ENCODE measurements around the gene KHDRBS2.

Gene KHDRBS2

GRCh38 chr6:62037445-62037844, 248.6 kb downstream of the KHDRBS2 start:
- DNase-seq (ENCODE audit: low read depth in 2 of 2, low spot score in 1 of 2) = no peak

- DNase-seq (ENCODE audit: low read depth in 2 of 2, low spot score in 1 of 2) = no peak
Observed at GRCh38 chr6:62035952-62036351, 250.1 kb downstream of the KHDRBS2 start.

GRCh38 chr6:62013719-62014118, 272.3 kb downstream of the KHDRBS2 start:
- DNase-seq (ENCODE audit: low read depth in 2 of 2, low spot score in 1 of 2) = no peak

- DNase-seq (ENCODE audit: low read depth in 2 of 2, low spot score in 1 of 2) = no peak
Observed at GRCh38 chr6:62009445-62009844, 276.6 kb downstream of the KHDRBS2 start.

GRCh38 chr6:61989616-61990015, 296.4 kb downstream of the KHDRBS2 start:
- no peak for DNase-seq (ENCODE audit: low read depth in 2 of 2, low spot score in 1 of 2)

- DNase-seq (ENCODE audit: low read depth in 2 of 2, low spot score in 1 of 2) = no peak
Observed at GRCh38 chr6:61980622-61981021, 305.4 kb downstream of the KHDRBS2 start.

GRCh38 chr6:61977947-61978346, 308.1 kb downstream of the KHDRBS2 start:
- DNase-seq (ENCODE audit: low read depth in 2 of 2, low spot score in 1 of 2) = no peak

GRCh38 chr6:61977099-61977498, 308.9 kb downstream of the KHDRBS2 start:
- DNase-seq (ENCODE audit: low read depth in 2 of 2, low spot score in 1 of 2) = no peak

- no peak for DNase-seq (ENCODE audit: low read depth in 2 of 2, low spot score in 1 of 2)
Observed at GRCh38 chr6:61959196-61959595, 326.8 kb downstream of the KHDRBS2 start.

- no peak for DNase-seq (ENCODE audit: low read depth in 2 of 2, low spot score in 1 of 2)
Observed at GRCh38 chr6:61953851-61954250, 332.2 kb downstream of the KHDRBS2 start.

GRCh38 chr6:61951586-61951985, 334.4 kb downstream of the KHDRBS2 start:
- no peak for DNase-seq (ENCODE audit: low read depth in 2 of 2, low spot score in 1 of 2)

GRCh38 chr6:61950811-61951210, 335.2 kb downstream of the KHDRBS2 start:
- no peak for DNase-seq (ENCODE audit: low read depth in 2 of 2, low spot score in 1 of 2)

GRCh38 chr6:61949971-61950370, 336.1 kb downstream of the KHDRBS2 start:
- DNase-seq (ENCODE audit: low read depth in 2 of 2, low spot score in 1 of 2) = no peak

GRCh38 chr6:61949161-61949560, 336.9 kb downstream of the KHDRBS2 start:
- no peak for DNase-seq (ENCODE audit: low read depth in 2 of 2, low spot score in 1 of 2)

- DNase-seq (ENCODE audit: low read depth in 2 of 2, low spot score in 1 of 2) = no peak
Observed at GRCh38 chr6:61947311-61947947, 338.6 kb downstream of the KHDRBS2 start.

- no peak for DNase-seq (ENCODE audit: low read depth in 2 of 2, low spot score in 1 of 2)
Observed at GRCh38 chr6:61940919-61941318, 345.1 kb downstream of the KHDRBS2 start.

- no peak for DNase-seq (ENCODE audit: low read depth in 2 of 2, low spot score in 1 of 2)
Observed at GRCh38 chr6:61935242-61935846, 350.7 kb downstream of the KHDRBS2 start.

GRCh38 chr6:61909486-61909885, 376.5 kb downstream of the KHDRBS2 start:
- no peak for DNase-seq (ENCODE audit: low read depth in 2 of 2, low spot score in 1 of 2)

GRCh38 chr6:61901748-61902147, 384.3 kb downstream of the KHDRBS2 start:
- no peak for DNase-seq (ENCODE audit: low read depth in 2 of 2, low spot score in 1 of 2)

- DNase-seq (ENCODE audit: low read depth in 2 of 2, low spot score in 1 of 2) = no peak
Observed at GRCh38 chr6:61894536-61894935, 391.5 kb downstream of the KHDRBS2 start.

GRCh38 chr6:61887423-61887822, 398.6 kb downstream of the KHDRBS2 start:
- DNase-seq (ENCODE audit: low read depth in 2 of 2, low spot score in 1 of 2) = no peak

GRCh38 chr6:61886608-61887259, 399.3 kb downstream of the KHDRBS2 start:
- DNase-seq (ENCODE audit: low read depth in 2 of 2, low spot score in 1 of 2) = no peak
